ENCODE data around the gene IFNA5.

Gene IFNA5

GRCh38 chr9:21305213-21305612 is at the start of gene IFNA5:
Gene IFNA5 (minus strand): TSS chr9:21305313. CDS start chr9:21305256, 57 bp downstream.
- no peak for DNase-seq (ENCODE audit: low spot score)

GRCh38 chr9:21350787-21351186 is 45.7 kb upstream of the IFNA5 start, which contains the start of gene IFNA6:
Gene IFNA6 (minus strand): TSS chr9:21350887. CDS start chr9:21350887, 0 bp downstream.
- DNase-seq (ENCODE audit: low spot score): no peak

GRCh38 chr9:21348430-21348970 is 43.4 kb upstream of the IFNA5 start:
- DNase-seq (ENCODE audit: low spot score): no peak

- no peak for DNase-seq (ENCODE audit: low spot score)
Measured at GRCh38 chr9:21340735-21341134, 35.6 kb upstream of the IFNA5 start.

- DNase-seq (ENCODE audit: low spot score): no peak
Measured at GRCh38 chr9:21336457-21336856, 31.3 kb upstream of the IFNA5 start.

- DNase-seq (ENCODE audit: low spot score): peak; percentile 95
Measured at GRCh38 chr9:21334701-21335632, 29.9 kb upstream of the IFNA5 start, which contains the start of gene KLHL9. Gene KLHL9 (minus strand): TSS chr9:21335404. CDS start chr9:21334859, 545 bp downstream.

GRCh38 chr9:21333226-21333625 is 28.1 kb upstream of the IFNA5 start:
- DNase-seq (ENCODE audit: low spot score): no peak

- no peak for DNase-seq (ENCODE audit: low spot score)
Measured at GRCh38 chr9:21331676-21332402, 26.7 kb upstream of the IFNA5 start.

- DNase-seq (ENCODE audit: low spot score): peak; percentile 64
Measured at GRCh38 chr9:21326526-21327139, 21.5 kb upstream of the IFNA5 start.

- no peak for DNase-seq (ENCODE audit: low spot score)
Measured at GRCh38 chr9:21324047-21324446, 18.9 kb upstream of the IFNA5 start.

- DNase-seq (ENCODE audit: low spot score): no peak
Measured at GRCh38 chr9:21322911-21323461, 17.9 kb upstream of the IFNA5 start.

- DNase-seq (ENCODE audit: low spot score): no peak
Measured at GRCh38 chr9:21320465-21320864, 15.4 kb upstream of the IFNA5 start.

- peak; percentile 72 for DNase-seq (ENCODE audit: low spot score)
Measured at GRCh38 chr9:21317956-21318923, 13.1 kb upstream of the IFNA5 start.

- DNase-seq (ENCODE audit: low spot score): no peak
Measured at GRCh38 chr9:21316860-21317259, 11.7 kb upstream of the IFNA5 start.

GRCh38 chr9:21316032-21316842 is 11.1 kb upstream of the IFNA5 start:
- DNase-seq (ENCODE audit: low spot score): no peak

- DNase-seq (ENCODE audit: low spot score): no peak
Measured at GRCh38 chr9:21314152-21314551, 9.0 kb upstream of the IFNA5 start.

- DNase-seq (ENCODE audit: low spot score): no peak
Measured at GRCh38 chr9:21311889-21312288, 6.8 kb upstream of the IFNA5 start.

GRCh38 chr9:21295992-21296391 is 9.1 kb downstream of the IFNA5 start:
- DNase-seq (ENCODE audit: low spot score): no peak

GRCh38 chr9:21294904-21295538 is 10.1 kb downstream of the IFNA5 start:
- DNase-seq (ENCODE audit: low spot score): no peak

Data from Ammon's horn (tissue), 1 donor.